HCEC 1CT (cell line): ENCODE results near the gene PIWIL4.
"Not testable (repeated sequence)": the region's sequence is repeated elsewhere in the genome, so short reads cannot be mapped to it uniquely, and the experiment has no call there.

Experiments
- DNase-seq: peaks from one replicate; pipeline ENCODE4 v3.0.0-alpha.2; 2017

Gene PIWIL4

GRCh38 chr11:94586978-94587377, 19.8 kb downstream of the PIWIL4 start:
- DNase-seq, result no peak

GRCh38 chr11:94588366-94588942, 21.3 kb downstream of the PIWIL4 start:
- DNase-seq, result no peak

GRCh38 chr11:94590352-94591041, 23.3 kb downstream of the PIWIL4 start:
- DNase-seq, result no peak

- DNase-seq, result peak; percentile 51
Observed at GRCh38 chr11:94593030-94593429, 25.9 kb downstream of the PIWIL4 start.

- no peak for DNase-seq
Observed at GRCh38 chr11:94595076-94595475, 27.9 kb downstream of the PIWIL4 start.

- peak; percentile 3 for DNase-seq
Observed at GRCh38 chr11:94597896-94598295, 30.7 kb downstream of the PIWIL4 start.

- no peak for DNase-seq
Observed at GRCh38 chr11:94599510-94599909, 32.3 kb downstream of the PIWIL4 start.

- peak; percentile 67 for DNase-seq
Observed at GRCh38 chr11:94602430-94603372, 35.5 kb downstream of the PIWIL4 start.

GRCh38 chr11:94603587-94603986, 36.4 kb downstream of the PIWIL4 start:
- no peak for DNase-seq

GRCh38 chr11:94604482-94604881, 37.3 kb downstream of the PIWIL4 start:
- DNase-seq, result no peak

GRCh38 chr11:94613120-94613519, 46.0 kb downstream of the PIWIL4 start:
- no peak for DNase-seq

- DNase-seq, result peak; percentile 69
Observed at GRCh38 chr11:94623120-94623735, 56.1 kb downstream of the PIWIL4 start.

GRCh38 chr11:94625422-94625821, 58.3 kb downstream of the PIWIL4 start:
- DNase-seq, result not testable (repeated sequence)

- DNase-seq, result not testable (repeated sequence)
Observed at GRCh38 chr11:94627003-94627560, 59.9 kb downstream of the PIWIL4 start.

- DNase-seq, result peak; percentile 10
Observed at GRCh38 chr11:94629741-94630140, 62.6 kb downstream of the PIWIL4 start.

GRCh38 chr11:94630221-94630620, 63.1 kb downstream of the PIWIL4 start:
- no peak for DNase-seq

- no peak for DNase-seq
Observed at GRCh38 chr11:94632356-94632755, 65.2 kb downstream of the PIWIL4 start.

GRCh38 chr11:94635072-94635471, 67.9 kb downstream of the PIWIL4 start:
- DNase-seq, result no peak

- no peak for DNase-seq
Observed at GRCh38 chr11:94636388-94636949, 69.3 kb downstream of the PIWIL4 start.

GRCh38 chr11:94638301-94638901, 71.2 kb downstream of the PIWIL4 start:
- no peak for DNase-seq

- peak; percentile 38 for DNase-seq
Observed at GRCh38 chr11:94638902-94639373, 71.8 kb downstream of the PIWIL4 start.
